Thoracic aorta (tissue), 2 donors: ENCODE data around the gene CD300LD. TPM values are rescaled to one million over a fixed set of nuclear protein-coding genes. Genes with fewer than 3 reads are reported as not detected.

Experiments used
- ATAC-seq: fragments of 150-250 bp; one replicate; pipeline ENCODE4 v1.8.0; 2017; ENCODE audit warnings: low read depth; ENCODE audit not compliant: insufficient number of reproducible peaks, low FRiP score
- DNase-seq: peaks from one replicate; pipeline ENCODE4 v3.0.0-alpha.2; 2020; ENCODE audit warnings: low spot score
- H3K27ac ChIP-seq, 2 donors: fragments of 200-600 bp; sonication (generic); 1 replicate in 1 of 2; 2 replicates in 1 of 2; pipeline ENCODE4 v1.5.1; 2016; ENCODE audit warnings: mild to moderate bottlenecking in 2 of 2, moderate library complexity in 2 of 2
- H3K27me3 ChIP-seq: fragments of 200-600 bp; sonication (generic); replicated peaks from 2 replicates; pipeline ENCODE4 v1.6.0; 2016; ENCODE audit warnings: mild to moderate bottlenecking; ENCODE audit not compliant: insufficient read depth
- H3K36me3 ChIP-seq: fragments of 200-600 bp; sonication (generic); one replicate; pipeline ENCODE4 v1.5.1; 2016
- H3K4me1 ChIP-seq, 2 donors: fragments of 200-600 bp; sonication (generic); 1 replicate in 1 of 2; 2 replicates in 1 of 2; pipeline versions ENCODE4 v1.5.1 to v1.6.0; 2016; ENCODE audit warnings: low read depth in 2 of 2, mild to moderate bottlenecking in 1 of 2; ENCODE audit not compliant: control insufficient read depth in 1 of 2
- H3K4me3 ChIP-seq: fragments of 200-600 bp; sonication (generic); 2 replicates; pipeline ENCODE4 v1.5.1; 2016; ENCODE audit warnings: mild to moderate bottlenecking
- H3K9me3 ChIP-seq: fragments of 200-600 bp; sonication (generic); 2 replicates; pipeline ENCODE4 v1.5.1; 2016
- total RNA-seq, 2 donors: library from RNA; depleted of rRNA; stranded (reverse); fragments of >200 nt; gene quantifications; one replicate each; pipeline versions ENCODE4 v1.1.0 to v1.2.3, GENCODE V29; 2016
- TF ChIP-seq, protein P1 (sequence below): fragments of 200-600 bp; sonication (generic); IDR thresholded peaks from one replicate; pipeline ENCODE4 v1.5.1; 2019; ENCODE audit warnings: antibody characterized with exemption

CD300LD gene
- total RNA-seq, 2 donors from 2014 or later = not detected

DNA sequence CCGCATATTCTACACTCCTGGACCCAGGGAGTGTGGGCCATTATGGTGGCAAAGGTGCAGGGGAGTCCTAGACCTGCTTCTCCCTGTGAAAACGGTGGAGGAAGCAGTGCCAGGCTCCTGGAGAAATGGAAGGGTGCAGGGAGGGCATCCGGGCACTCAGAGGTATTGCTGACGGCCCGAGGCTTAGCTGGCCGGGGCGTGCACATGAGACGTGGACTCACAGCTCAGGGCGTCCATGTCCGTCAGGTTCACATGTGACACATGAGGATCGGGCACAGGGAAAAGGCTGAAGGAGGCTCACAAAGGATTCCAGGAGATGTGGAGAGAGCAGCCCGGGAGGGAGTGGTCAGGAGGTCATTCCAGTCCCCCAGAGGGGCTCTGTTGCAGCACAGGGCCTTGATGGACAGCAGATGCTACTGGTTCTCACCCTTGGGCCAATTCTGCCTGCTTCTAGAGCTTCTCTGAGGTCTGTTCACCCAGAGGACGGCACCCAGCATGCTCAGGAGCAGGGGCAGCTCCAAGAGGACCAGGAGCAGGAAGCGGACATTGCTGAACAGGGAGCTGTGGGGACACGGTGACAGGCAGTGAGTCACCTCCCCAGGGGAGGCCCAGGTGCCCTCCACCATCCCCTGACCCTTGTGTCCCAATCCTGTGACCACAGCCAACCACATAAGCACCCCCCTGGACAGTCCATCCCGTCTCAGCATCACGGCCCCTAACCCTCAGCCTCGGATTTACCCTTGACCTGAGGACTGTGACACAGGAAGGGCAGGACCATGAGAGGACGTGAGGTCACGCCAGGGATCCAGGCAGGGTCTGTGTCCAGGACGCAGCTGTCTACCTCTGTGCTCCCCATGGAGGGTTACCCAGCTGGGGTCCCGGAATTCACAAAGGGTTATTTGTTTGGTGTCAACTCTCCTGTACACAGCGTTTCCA lies 50.6 kb downstream of the CD300LD start:
- no peaks in the 10 kb centered on the region for H3K27me3 ChIP-seq
- H3K36me3 ChIP-seq = no peaks in the 10 kb centered on the region
- TF ChIP-seq, protein P1, sequence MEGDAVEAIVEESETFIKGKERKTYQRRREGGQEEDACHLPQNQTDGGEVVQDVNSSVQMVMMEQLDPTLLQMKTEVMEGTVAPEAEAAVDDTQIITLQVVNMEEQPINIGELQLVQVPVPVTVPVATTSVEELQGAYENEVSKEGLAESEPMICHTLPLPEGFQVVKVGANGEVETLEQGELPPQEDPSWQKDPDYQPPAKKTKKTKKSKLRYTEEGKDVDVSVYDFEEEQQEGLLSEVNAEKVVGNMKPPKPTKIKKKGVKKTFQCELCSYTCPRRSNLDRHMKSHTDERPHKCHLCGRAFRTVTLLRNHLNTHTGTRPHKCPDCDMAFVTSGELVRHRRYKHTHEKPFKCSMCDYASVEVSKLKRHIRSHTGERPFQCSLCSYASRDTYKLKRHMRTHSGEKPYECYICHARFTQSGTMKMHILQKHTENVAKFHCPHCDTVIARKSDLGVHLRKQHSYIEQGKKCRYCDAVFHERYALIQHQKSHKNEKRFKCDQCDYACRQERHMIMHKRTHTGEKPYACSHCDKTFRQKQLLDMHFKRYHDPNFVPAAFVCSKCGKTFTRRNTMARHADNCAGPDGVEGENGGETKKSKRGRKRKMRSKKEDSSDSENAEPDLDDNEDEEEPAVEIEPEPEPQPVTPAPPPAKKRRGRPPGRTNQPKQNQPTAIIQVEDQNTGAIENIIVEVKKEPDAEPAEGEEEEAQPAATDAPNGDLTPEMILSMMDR = no peak
- DNase-seq (no peak), ATAC-seq (no peak)
- H3K27ac ChIP-seq = no peak overlapping the region
- no peaks in the 10 kb centered on the region for H3K4me1 ChIP-seq
- no peak overlapping the region for H3K4me3 ChIP-seq
- no peaks in the 10 kb centered on the region for H3K9me3 ChIP-seq

DNA sequence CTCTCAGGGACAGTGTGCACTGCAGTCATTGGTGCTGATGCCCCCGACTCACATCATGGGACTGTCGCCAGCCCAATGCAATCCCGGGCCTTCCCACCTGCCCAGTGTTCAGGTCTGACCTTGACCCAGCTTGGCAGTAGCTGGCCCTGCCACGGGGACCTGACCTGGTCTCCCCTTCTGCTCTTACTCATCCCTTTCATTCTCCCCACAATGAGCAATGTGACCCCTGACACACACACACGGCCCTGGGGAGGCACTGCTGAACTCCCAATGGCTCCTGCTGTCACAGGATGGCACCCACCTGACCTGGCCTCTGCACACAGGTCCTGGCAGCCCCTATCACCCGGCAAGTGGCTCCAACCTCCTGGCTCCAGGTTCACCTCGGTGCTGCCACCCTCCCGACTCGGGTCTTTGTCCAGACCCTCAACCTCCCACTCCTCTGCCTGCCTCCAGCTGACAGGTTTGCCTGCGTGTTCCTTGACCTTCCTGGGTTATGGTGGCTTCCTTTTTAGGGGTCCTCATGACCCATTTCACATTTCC lies 52.7 kb downstream of the CD300LD start:
- no peak for DNase-seq
- ATAC-seq = no peak
- H3K27ac ChIP-seq = no peak overlapping the region
- H3K9me3 ChIP-seq = no peaks in the 10 kb centered on the region
- TF ChIP-seq, protein P1 = no peak
- H3K36me3 ChIP-seq = no peaks in the 10 kb centered on the region
- H3K4me1 ChIP-seq = no peaks in the 10 kb centered on the region
- no peaks in the 10 kb centered on the region for H3K27me3 ChIP-seq
- H3K4me3 ChIP-seq = no peak overlapping the region

DNA sequence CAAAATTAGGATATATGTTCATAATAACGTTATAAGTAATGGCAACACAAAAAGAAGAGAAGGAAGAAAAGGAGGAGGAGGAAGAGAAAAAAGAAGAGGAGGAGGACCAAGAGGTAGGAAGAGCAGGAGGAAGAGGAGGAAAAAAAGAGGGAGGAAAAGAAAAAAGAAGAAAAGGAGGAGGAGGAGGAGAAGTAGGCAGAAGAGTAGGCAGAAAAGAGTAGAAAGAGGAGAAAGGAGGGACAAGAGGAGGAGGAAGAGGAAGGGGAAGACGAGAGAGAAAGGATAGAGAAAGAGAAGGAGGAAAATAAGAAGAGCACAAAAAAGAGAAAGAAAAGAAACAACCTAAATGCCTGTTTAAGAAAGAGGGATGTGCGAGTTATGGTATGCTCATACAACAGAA lies 55.2 kb downstream of the CD300LD start:
- no peaks in the 10 kb centered on the region for H3K36me3 ChIP-seq
- no peak for ATAC-seq
- H3K9me3 ChIP-seq = no peaks in the 10 kb centered on the region
- H3K27me3 ChIP-seq = no peaks in the 10 kb centered on the region
- no peak for DNase-seq
- no peak overlapping the region for H3K27ac ChIP-seq
- no peak overlapping the region for H3K4me3 ChIP-seq
- no peaks in the 10 kb centered on the region for H3K4me1 ChIP-seq
- TF ChIP-seq, protein P1 = no peak

DNA sequence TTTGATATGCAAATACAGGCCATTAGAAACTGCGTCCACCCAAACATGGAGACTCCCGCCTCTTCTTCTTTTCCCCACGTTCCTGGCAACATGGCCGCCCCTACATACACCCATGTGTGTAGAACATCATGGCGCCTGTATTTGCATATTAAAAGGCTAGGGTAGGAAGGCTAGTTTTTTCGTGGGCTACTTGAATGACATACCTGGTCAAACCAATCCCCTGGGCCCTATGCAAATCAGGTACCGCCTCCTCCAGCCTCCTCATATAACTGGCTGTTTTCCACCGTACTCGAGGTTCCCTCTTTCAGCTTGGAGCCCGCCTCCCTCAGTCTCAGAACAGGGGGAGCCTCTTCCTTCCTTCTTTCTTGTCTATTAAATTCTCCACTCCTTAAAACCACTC lies 60.0 kb downstream of the CD300LD start:
- no peak overlapping the region for H3K27ac ChIP-seq
- TF ChIP-seq, protein P1 = no peak
- H3K4me3 ChIP-seq = peak overlapping the region; percentile 38
- no peaks in the 10 kb centered on the region for H3K9me3 ChIP-seq
- H3K4me1 ChIP-seq = no peaks in the 10 kb centered on the region
- no peaks in the 10 kb centered on the region for H3K36me3 ChIP-seq
- no peaks in the 10 kb centered on the region for H3K27me3 ChIP-seq
- no peak for DNase-seq
- ATAC-seq = no peak

DNA sequence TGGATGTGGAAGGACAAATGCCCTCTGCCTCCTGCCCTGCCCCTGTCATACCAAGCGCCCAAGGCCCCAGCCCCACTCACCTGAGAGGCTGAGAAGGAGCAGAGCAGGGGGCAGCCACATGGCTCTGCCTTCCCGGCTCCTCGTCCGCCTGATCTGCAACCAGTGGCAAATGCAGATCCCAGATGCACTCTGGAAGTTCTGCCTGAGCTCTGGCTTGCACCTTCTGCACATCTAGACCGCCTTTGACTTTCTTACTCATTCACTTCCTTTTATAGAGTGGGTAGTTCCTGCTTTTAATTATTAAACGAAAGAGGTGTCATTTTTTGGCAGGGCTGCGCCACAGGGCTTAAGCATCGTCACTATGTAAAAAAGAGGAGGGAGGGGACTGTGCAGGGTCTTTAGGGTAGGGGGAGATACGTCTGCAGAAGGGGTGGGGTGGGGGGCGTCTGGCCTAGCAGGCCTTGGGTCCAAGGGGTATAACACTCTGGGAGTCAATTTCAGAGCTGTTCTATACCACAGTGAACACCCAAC lies 60.8 kb downstream of the CD300LD start, which contains the start of gene CD300LB:
Gene CD300LB, minus strand, starts transcription at position 245 of the 531 bp plus-strand sequence. Its CDS starts 125 bp downstream, at position 120.
- Histone ChIP-seq H3K4me1 (no peaks in the 10 kb centered on the region), H3K36me3 (no peaks in the 10 kb centered on the region), H3K4me3 (peak within 1 kb of the TSS; percentile 38), H3K9me3 (no peaks in the 10 kb centered on the region), H3K27ac (no peak within 1 kb of the TSS), H3K27me3 (no peaks in the 10 kb centered on the region)
- no peak for ATAC-seq
- no peak for DNase-seq
- TF ChIP-seq, protein P1 = no peak
